ENCODE data around the gene MSX1.

Gene MSX1

DNA sequence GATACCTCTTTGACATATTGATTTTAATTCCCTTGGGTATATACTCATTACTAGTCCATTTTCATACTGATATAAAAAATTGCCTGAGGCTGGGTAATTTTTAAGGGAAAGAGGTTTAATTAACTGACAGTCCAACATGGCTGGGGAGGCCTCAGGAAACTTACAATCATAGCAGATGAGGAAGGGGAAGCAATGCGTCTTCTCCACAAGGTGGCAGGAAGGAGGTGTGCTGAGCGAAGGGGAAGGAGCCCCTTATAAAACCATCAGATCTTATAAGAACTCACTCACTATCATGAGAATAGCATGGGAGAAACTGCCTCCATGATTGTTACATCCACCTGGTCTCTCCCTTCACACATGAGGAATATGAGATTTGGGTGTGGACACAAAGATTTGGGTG lies 42.4 kb downstream of the MSX1 start:
- Histone ChIP-seq H3K36me3 (ENCODE audit: insufficient read depth, low read depth, low read length) (no peaks in the 10 kb centered on the region), H3K27ac (ENCODE audit: low read length) (no peak overlapping the region), H3K9me3 (ENCODE audit: insufficient read depth, low read depth, low read length) (no peaks in the 10 kb centered on the region), H3K4me3 (ENCODE audit: low read length) (no peak overlapping the region), H3K4me1 (ENCODE audit: insufficient read depth, low read length) (no peaks in the 10 kb centered on the region), H3K27me3 (ENCODE audit: insufficient read depth, low read length) (peaks cover 46% of the 10 kb centered on the region), H3K9ac (ENCODE audit: low read depth, low read length) (no peak overlapping the region)

DNA sequence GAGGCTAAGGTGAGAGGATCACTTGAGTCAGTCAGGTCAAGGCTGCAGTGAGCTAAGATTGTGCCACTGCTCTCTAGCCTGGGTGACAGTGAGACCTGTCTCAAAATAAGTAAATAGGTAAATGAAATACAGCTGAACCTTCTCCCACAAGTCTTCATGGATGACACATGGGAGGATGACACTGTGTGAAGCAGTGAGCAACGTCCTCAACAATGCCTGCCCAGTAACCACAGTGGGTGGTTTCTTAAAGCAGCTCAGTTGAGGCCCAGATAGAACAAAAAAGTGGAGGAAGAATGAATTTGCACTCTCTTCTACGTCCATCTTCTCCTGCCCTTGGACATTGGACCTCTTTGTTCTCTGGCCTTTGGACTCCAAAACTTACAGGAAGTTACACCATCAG lies 52.7 kb downstream of the MSX1 start:
- Histone ChIP-seq H3K4me1 (ENCODE audit: insufficient read depth, low read length) (no peaks in the 10 kb centered on the region), H3K4me3 (ENCODE audit: low read length) (no peak overlapping the region), H3K27me3 (ENCODE audit: insufficient read depth, low read length) (peaks cover 38% of the 10 kb centered on the region), H3K9me3 (ENCODE audit: insufficient read depth, low read depth, low read length) (no peaks in the 10 kb centered on the region), H3K9ac (ENCODE audit: low read depth, low read length) (no peak overlapping the region), H3K36me3 (ENCODE audit: insufficient read depth, low read depth, low read length) (no peaks in the 10 kb centered on the region), H3K27ac (ENCODE audit: low read length) (no peak overlapping the region)

- H3K27me3 ChIP-seq (ENCODE audit: insufficient read depth, low read length) = peaks cover 28% of the 10 kb centered on the region
- no peak overlapping the region for H3K27ac ChIP-seq (ENCODE audit: low read length)
- no peaks in the 10 kb centered on the region for H3K4me1 ChIP-seq (ENCODE audit: insufficient read depth, low read length)
- no peaks in the 10 kb centered on the region for H3K36me3 ChIP-seq (ENCODE audit: insufficient read depth, low read depth, low read length)
- no peaks in the 10 kb centered on the region for H3K9me3 ChIP-seq (ENCODE audit: insufficient read depth, low read depth, low read length)
- no peak overlapping the region for H3K4me3 ChIP-seq (ENCODE audit: low read length)
- no peak overlapping the region for H3K9ac ChIP-seq (ENCODE audit: low read depth, low read length)
These were observed 53.7 kb downstream of the MSX1 start for GRCh38 chr4:4913147-4913561.
